Activated T-helper 1 cell treated with anti-CD3 and anti-CD28 coated beads, Interleukin-2, amount 50 U/mL, for 16 hours (primary cell): ENCODE results near the gene FLT3LG.

Source experiments
- DNase-seq, 2 donors: peaks; one replicate each; pipeline ENCODE4 v3.0.0-alpha.2; 2020; ENCODE audit warnings: low read depth in 1 of 2, low spot score in 1 of 2

FLT3LG gene

GRCh38 chr19:49487277-49488045, 13.4 kb downstream of the FLT3LG start, which contains the start of gene RPL13A:
Gene RPL13A, plus strand, starts transcription at chr19:49487608. Its CDS starts 22 bp downstream, at chr19:49487630.
- DNase-seq: peak; percentile 99

GRCh38 chr19:49488046-49488862, 14.2 kb downstream of the FLT3LG start:
- DNase-seq: no peak

GRCh38 chr19:49488863-49489537, 15.0 kb downstream of the FLT3LG start:
- no peak for DNase-seq

GRCh38 chr19:49489601-49490167, 15.7 kb downstream of the FLT3LG start:
- no peak for DNase-seq

DNA sequence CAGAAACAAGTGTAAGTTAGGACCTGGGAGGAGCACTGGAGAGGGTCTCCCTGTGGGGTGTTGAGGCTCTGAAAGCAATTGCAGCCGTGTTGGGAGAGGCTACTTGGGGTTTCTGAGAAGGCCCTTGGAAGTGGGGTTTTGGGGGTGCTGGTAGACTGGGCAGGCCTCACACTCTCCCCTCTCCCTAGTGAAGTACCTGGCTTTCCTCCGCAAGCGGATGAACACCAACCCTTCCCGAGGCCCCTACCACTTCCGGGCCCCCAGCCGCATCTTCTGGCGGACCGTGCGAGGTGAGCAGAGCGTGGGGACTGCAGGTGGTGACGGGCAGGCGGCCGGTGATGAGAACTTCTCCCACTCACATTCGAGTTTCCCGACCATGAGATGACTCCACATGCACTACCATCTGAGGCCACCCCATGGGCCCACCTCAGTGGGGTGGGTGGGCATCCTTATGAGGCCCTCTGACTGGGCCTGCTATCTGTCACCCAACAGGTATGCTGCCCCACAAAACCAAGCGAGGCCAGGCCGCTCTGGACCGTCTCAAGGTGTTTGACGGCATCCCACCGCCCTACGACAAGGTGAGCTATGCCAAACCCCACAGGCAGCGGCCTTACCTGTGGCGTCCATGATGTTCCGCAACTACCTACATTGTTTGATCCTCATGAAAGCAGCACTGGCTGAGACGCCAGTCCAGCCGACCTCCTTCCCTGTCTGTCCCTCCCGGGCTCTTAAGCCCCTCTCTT, 16.4 kb downstream of the FLT3LG start:
- no peak for DNase-seq

DNA sequence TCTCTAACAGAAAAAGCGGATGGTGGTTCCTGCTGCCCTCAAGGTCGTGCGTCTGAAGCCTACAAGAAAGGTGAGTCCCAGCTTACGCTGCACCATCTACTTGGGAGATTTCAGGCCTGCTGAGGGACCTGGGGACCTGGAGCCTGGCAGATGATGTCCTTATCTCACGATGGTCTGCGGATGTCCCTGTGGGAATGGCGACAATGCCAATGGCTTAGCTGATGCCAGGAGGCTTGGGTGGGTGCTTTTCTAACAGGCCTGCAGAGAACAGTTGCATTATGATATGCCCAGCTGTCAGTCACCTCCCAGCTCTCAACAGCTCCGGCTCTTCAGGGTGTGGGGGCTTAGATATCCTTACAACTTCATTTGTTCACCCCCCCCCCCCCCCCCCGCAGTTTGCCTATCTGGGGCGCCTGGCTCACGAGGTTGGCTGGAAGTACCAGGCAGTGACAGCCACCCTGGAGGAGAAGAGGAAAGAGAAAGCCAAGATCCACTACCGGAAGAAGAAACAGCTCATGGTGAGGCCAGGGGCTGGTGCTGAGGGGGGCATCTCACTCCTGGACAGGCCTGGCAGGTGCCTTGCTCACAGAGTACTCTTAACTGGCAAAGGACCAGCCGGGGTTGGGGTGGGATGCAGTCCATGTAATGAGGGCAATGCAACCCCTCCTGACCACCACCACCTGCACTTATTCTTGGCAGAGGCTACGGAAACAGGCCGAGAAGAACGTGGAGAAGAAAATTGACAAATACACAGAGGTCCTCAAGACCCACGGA, 17.2 kb downstream of the FLT3LG start:
- DNase-seq: no peak

DNA sequence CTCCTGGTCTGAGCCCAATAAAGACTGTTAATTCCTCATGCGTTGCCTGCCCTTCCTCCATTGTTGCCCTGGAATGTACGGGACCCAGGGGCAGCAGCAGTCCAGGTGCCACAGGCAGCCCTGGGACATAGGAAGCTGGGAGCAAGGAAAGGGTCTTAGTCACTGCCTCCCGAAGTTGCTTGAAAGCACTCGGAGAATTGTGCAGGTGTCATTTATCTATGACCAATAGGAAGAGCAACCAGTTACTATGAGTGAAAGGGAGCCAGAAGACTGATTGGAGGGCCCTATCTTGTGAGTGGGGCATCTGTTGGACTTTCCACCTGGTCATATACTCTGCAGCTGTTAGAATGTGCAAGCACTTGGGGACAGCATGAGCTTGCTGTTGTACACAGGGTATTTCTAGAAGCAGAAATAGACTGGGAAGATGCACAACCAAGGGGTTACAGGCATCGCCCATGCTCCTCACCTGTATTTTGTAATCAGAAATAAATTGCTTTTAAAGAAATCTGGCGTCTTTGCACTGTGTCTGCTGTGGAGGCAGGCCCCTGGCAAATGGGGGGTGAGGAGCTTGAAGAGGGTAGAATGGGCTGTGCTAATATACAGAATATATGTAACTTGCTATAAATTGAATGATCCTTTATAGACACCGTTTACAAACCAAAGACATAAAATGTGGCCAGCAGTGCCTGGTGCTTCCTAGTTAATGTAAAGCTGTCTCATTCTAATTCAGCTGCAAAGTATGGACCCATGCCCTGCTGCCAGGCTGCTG, 18.0 kb downstream of the FLT3LG start:
- DNase-seq: no peak

GRCh38 chr19:49492573-49493405, 18.8 kb downstream of the FLT3LG start:
- no peak for DNase-seq

- no peak for DNase-seq
Observed at GRCh38 chr19:49496574-49497008, 22.6 kb downstream of the FLT3LG start.

DNA sequence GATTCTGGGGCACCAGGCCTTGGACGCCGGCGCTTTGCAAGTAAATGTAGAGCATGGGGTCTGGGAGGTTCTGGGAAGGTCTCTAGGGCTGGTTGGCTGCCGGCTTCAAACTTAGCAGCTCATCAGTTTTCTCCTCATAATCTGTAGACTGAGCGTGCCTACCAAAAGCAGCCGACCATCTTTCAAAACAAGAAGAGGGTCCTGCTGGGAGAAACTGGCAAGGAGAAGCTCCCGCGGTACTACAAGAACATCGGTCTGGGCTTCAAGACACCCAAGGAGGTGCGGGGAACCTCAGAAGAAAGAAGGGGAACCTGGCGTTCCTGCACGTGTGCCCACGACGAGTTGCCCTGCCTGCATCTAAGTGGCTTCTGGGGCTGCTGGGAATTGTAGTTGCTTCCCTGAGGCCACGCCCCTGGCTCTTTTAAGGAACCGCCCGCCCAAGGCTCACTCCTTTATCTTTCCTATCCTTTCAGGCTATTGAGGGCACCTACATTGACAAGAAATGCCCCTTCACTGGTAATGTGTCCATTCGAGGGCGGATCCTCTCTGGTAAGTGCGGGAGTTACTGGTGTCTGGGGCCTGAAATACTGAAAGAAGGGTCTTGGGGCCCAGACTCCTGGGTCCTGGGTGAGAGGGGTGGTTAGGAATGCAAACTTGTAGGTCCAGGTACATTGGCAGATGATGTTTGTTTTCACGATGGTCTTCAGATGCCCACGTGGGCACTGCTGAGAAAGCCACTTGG, 23.2 kb downstream of the FLT3LG start:
- DNase-seq: peak; percentile 42 to 61

GRCh38 chr19:49497789-49498103, 23.7 kb downstream of the FLT3LG start:
- no peak for DNase-seq

GRCh38 chr19:49498475-49498874, 24.5 kb downstream of the FLT3LG start:
- no peak for DNase-seq

- DNase-seq: no peak
Observed at GRCh38 chr19:49499030-49499670, 25.1 kb downstream of the FLT3LG start.

DNA sequence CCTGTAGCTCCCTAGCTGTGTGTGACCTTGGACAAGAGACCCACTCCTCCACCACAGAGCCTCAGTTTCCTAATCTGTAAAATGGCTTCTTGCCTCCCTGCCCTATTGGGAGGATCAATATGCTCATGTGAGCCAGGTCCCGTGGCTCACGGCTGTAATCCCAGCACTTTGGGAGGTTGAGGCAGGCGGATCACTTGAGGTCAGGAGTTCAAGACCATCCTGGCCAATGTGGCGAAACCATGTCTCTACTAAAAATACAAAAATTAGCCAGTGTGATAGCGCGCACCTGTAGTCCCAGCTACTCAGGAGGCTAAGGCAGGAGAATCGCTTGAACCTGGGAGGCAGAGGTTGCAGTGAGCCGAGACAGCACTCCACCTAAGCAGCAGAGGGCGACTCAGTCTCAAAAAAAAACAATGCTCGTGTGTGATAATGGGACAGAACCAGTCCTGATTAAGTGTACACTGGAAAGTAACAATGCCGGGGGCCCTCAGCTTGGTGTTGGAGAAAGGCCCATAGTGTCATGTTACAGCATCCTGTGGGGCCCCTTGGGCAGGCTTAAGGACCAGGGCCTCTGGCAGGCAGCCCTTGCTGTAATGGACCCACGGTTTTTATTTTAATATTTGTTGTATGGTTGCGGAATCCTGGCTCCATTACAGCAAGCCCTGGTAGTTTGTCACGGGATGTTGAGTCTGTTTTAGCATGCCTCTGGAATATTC, 29.0 kb downstream of the FLT3LG start:
- no peak for DNase-seq

DNA sequence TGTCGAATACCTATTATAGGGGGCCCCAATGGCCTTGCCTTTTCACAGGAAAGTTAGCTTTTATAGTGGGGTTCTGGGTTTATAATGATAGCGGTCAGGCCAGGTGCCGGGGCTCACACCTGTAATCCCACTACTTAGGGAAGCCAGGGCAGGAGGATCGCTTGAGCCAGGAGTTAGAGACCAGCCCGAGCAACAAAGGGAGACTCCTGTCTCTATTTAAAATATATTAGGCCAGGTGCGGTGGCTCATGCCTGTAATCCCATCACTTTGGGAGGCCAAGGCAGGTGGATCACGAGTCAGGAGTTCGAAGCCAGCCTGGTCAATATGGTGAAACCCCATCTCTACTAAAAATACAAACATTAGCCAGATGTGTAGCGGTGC, 29.6 kb downstream of the FLT3LG start:
- no peak for DNase-seq

DNA sequence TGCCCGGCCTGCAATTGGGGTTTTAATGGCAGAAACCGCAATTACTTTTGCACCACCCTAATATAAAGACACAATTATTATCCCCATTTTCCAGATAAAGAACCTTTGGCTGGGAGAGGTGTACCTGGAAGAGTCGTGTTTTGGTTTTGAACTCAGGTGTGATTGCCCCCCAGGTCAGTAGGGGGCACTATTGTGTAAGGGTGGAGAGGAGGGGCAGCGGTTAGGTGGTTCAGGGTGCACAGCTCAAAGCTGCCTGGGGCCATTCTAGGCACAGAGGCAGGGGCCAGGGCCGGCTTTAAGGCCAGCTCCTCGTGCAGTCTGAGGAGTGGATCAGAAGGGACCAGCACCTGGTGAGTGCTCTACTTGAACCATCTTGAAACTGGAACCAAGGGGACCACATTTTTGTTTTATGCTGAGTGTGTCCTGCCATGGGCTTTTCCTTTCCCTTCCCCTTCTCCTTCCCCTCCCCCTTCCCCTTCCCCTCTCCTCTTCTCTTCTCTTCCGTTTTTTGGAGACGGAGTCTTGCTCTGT, 32.6 kb downstream of the FLT3LG start:
- peak; percentile 62 to 65 for DNase-seq
